OCI-LY1 (cell line): Measurements from ENCODE around the gene KIF20A.

ENCODE experiments used
- H2AFZ ChIP-seq: fragments of 200-600 bp; sonication (generic), shearing (Covaris generic); 2 replicates; pipeline ENCODE4 v1.6.0; 2014; ENCODE audit warnings: antibody characterized with exemption, mild to moderate bottlenecking, low read length
- H3F3A ChIP-seq: fragments of 200-600 bp; sonication (generic), shearing (Covaris generic); 2 replicates; pipeline ENCODE4 v1.6.0; 2014; ENCODE audit warnings: mild to moderate bottlenecking, antibody characterized with exemption, low read length, moderate library complexity; ENCODE audit not compliant: insufficient read depth
- H3K27ac ChIP-seq: fragments of 200-600 bp; sonication (generic); 2 replicates; pipeline ENCODE4 v1.5.1; 2014; ENCODE audit warnings: low read length, mixed run types, mild to moderate bottlenecking, low read depth; ENCODE audit not compliant: poor library complexity, severe bottlenecking
- H3K27me3 ChIP-seq: fragments of 200-600 bp; sonication (generic); 2 replicates; pipeline ENCODE4 v1.6.0; 2014; ENCODE audit warnings: antibody characterized with exemption, mild to moderate bottlenecking, low read length, moderate library complexity; ENCODE audit not compliant: insufficient read depth
- H3K36me3 ChIP-seq: fragments of 200-600 bp; sonication (generic); 2 replicates; pipeline ENCODE4 v1.6.1; 2014; ENCODE audit warnings: mild to moderate bottlenecking, antibody characterized with exemption, low read length, moderate library complexity, mixed read lengths; ENCODE audit not compliant: insufficient read depth
- H3K4me1 ChIP-seq: fragments of 200-600 bp; sonication (generic); 2 replicates; pipeline ENCODE4 v1.5.1; 2014; ENCODE audit warnings: mild to moderate bottlenecking, low read length, moderate library complexity; ENCODE audit not compliant: insufficient read depth, severe bottlenecking
- H3K4me2 ChIP-seq: fragments of 200-600 bp; sonication (generic), shearing (Covaris generic); 2 replicates; pipeline ENCODE4 v1.6.1; 2014; ENCODE audit warnings: low read length
- H3K4me3 ChIP-seq: fragments of 200-600 bp; sonication (generic); 2 replicates; pipeline ENCODE4 v1.5.1; 2014; ENCODE audit warnings: low read length, low read depth, mild to moderate bottlenecking, mixed read lengths; ENCODE audit not compliant: poor library complexity, severe bottlenecking
- H3K79me2 ChIP-seq: fragments of 200-600 bp; shearing (Covaris generic); 2 replicates; pipeline ENCODE4 v1.6.1; 2016; ENCODE audit warnings: mixed run types, low read length, mixed read lengths; ENCODE audit not compliant: insufficient read depth
- H3K9ac ChIP-seq: fragments of 200-600 bp; sonication (generic), shearing (Covaris generic); 2 replicates; pipeline ENCODE4 v1.6.1; 2014; ENCODE audit warnings: mild to moderate bottlenecking, low read length, mixed read lengths
- H3K9me2 ChIP-seq: fragments of 200-600 bp; sonication (generic), shearing (Covaris generic); 2 replicates; pipeline ENCODE4 v1.6.1; 2014; ENCODE audit warnings: low read depth, mild to moderate bottlenecking, low read length, mixed read lengths
- H3K9me3 ChIP-seq: fragments of 200-600 bp; shearing (Covaris generic); 2 replicates; pipeline ENCODE4 v1.6.1; 2014; ENCODE audit warnings: low read length, mixed read lengths
- H4K20me1 ChIP-seq: fragments of 200-600 bp; sonication (generic), shearing (Covaris generic); 2 replicates; pipeline ENCODE4 v1.6.0; 2016; ENCODE audit warnings: mild to moderate bottlenecking, low read length; ENCODE audit not compliant: insufficient read depth
- EZH2 ChIP-seq: fragments of 200-600 bp; sonication (generic), shearing (Covaris generic); IDR thresholded peaks from 2 replicates; pipeline ENCODE4 v1.8.0; 2017; ENCODE audit warnings: borderline replicate concordance, mixed run types, mild to moderate bottlenecking, antibody characterized with exemption, low read length, moderate library complexity, mixed read lengths
- TF ChIP-seq, protein P1 (sequence below): fragments of 200-600 bp; sonication (generic), shearing (Covaris generic); IDR thresholded peaks from 2 replicates; pipeline ENCODE4 v1.5.1; 2017; ENCODE audit warnings: mild to moderate bottlenecking, antibody characterized with exemption, low read length, moderate library complexity, mixed read lengths

The KIF20A gene

DNA sequence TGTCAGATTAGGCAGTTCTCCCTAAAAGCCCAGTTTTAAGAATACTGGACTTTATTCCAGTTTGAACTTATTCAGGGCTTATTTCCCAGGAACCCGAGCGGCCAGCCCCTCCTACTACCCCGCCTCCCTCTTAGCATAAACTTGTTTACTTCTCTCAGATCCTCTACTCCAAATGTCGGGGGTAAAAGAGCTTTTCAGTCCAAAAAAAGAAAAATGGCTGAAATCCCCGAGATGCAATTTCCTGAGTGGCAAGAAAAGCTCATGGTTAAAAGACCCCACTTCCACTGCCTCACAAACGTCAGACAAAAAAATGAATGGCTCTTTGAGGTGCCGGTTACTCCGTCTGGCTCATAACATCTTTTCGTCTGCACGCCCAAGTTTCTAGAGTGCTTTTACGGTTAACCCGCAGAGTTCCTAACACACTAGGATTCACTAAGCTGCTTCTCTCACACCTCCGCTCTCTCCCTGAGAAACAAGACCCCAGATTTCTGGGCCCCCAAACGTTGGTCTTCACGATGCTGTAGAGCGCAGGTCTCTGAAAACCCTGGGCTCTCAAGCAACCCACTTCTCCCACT, 884 bp upstream of the KIF20A start:
- H3K79me2 ChIP-seq, result peaks cover 19% of the 10 kb centered on the region
- no peak for TF ChIP-seq EZH2
- TF ChIP-seq, protein P1, sequence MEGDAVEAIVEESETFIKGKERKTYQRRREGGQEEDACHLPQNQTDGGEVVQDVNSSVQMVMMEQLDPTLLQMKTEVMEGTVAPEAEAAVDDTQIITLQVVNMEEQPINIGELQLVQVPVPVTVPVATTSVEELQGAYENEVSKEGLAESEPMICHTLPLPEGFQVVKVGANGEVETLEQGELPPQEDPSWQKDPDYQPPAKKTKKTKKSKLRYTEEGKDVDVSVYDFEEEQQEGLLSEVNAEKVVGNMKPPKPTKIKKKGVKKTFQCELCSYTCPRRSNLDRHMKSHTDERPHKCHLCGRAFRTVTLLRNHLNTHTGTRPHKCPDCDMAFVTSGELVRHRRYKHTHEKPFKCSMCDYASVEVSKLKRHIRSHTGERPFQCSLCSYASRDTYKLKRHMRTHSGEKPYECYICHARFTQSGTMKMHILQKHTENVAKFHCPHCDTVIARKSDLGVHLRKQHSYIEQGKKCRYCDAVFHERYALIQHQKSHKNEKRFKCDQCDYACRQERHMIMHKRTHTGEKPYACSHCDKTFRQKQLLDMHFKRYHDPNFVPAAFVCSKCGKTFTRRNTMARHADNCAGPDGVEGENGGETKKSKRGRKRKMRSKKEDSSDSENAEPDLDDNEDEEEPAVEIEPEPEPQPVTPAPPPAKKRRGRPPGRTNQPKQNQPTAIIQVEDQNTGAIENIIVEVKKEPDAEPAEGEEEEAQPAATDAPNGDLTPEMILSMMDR, result no peak

DNA sequence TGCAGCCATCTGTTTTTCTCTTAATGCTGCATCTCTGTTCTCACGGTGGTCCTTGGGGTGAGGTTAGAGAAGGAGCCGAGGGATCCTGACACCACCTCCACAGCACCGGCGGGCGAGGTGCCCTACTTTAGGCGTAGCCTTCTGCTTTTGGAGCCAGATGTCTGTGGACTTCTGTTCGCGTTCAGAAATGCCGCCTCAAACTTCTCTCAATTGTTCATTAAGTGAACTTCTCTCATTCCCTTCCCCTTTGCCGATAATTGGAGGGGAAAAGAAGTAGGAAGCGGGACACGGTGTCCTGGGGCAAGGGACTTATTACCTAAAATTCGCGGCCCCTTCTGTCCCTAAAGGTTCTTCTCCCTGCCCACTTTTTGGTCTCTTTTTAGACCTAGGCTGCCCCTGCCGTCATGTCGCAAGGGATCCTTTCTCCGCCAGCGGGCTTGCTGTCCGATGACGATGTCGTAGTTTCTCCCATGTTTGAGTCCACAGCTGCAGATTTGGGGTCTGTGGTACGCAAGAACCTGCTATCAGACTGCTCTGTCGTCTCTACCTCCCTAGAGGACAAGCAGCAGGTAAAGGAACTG, 455 bp downstream of the KIF20A start:
- TF ChIP-seq, protein P1, result no peak
- no peak for TF ChIP-seq EZH2
- H3K36me3 ChIP-seq, result peaks cover 57% of the 10 kb centered on the region
- peak overlapping the region; percentile 73 for H3K27ac ChIP-seq
- H2AFZ ChIP-seq, result 0 out of 2 replicates have a peak overlapping the region, but pooled peaks have one; percentile 7
- H3K4me3 ChIP-seq, result peak overlapping the region; percentile 90
- H3K4me2 ChIP-seq, result peak overlapping the region; percentile 90
- H4K20me1 ChIP-seq, result no peaks in the 10 kb centered on the region
- H3K4me1 ChIP-seq, result peaks cover 21% of the 10 kb centered on the region
- H3K79me2 ChIP-seq, result peaks cover 19% of the 10 kb centered on the region
- no peaks in the 10 kb centered on the region for H3K27me3 ChIP-seq
- H3F3A ChIP-seq, result no peaks in the 10 kb centered on the region
- no peaks in the 10 kb centered on the region for H3K9me2 ChIP-seq
- peak overlapping the region; percentile 90 for H3K9ac ChIP-seq
- H3K9me3 ChIP-seq, result no peaks in the 10 kb centered on the region

More for the DNA sequence above, 884 bp upstream of the KIF20A start:
- H3K27ac ChIP-seq, result peak overlapping the region; percentile 83
- H2AFZ ChIP-seq, result peak overlapping the region; percentile 48; the same call in 1 of the 2 replicates
- peaks cover 21% of the 10 kb centered on the region for H3K4me1 ChIP-seq
- H3K4me3 ChIP-seq, result peak overlapping the region; percentile 90
- peak overlapping the region; percentile 90 for H3K9ac ChIP-seq
- H3K4me2 ChIP-seq, result peak overlapping the region; percentile 90
- no peaks in the 10 kb centered on the region for H3K27me3 ChIP-seq
- H3K9me3 ChIP-seq, result no peaks in the 10 kb centered on the region
- H4K20me1 ChIP-seq, result no peaks in the 10 kb centered on the region
- H3K36me3 ChIP-seq, result peaks cover 55% of the 10 kb centered on the region
- no peaks in the 10 kb centered on the region for H3F3A ChIP-seq
- H3K9me2 ChIP-seq, result no peaks in the 10 kb centered on the region

DNA sequence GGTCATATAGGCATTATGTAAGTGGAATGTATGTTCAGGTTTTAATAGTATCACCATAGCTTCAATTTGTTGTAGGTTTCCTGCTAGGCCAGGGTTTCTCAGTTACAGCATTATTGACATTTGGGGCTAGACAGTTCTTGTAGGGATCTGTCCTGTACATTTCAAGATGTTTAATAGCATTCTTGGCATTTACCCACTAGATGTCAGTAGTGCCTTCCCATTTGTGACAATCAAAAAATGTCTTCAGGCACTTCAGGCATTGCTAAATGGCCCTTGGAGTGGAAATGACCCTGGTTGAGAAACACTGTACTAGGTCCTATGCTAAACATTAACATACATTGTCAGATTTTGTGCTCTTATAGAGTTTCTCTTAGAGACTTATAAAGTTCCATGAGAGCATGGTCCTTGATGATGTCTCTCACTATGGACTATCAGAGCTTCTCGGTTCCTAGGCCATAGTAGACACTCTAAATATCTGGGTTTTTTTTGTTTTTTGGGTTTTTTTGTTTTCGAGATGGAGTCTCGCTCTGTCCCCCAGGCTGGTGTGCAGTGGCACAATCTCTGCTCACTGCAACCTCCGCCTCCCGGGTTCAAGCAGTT, 1.4 kb downstream of the KIF20A start:
- H3K36me3 ChIP-seq, result peaks cover 58% of the 10 kb centered on the region
- no peaks in the 10 kb centered on the region for H3K9me2 ChIP-seq
- H3F3A ChIP-seq, result no peaks in the 10 kb centered on the region
- H3K9ac ChIP-seq, result peak overlapping the region; percentile 90
- H3K9me3 ChIP-seq, result no peaks in the 10 kb centered on the region
- no peaks in the 10 kb centered on the region for H4K20me1 ChIP-seq
- TF ChIP-seq EZH2, result no peak
- TF ChIP-seq, protein P1, result peak; percentile 73
- no peak overlapping the region for H2AFZ ChIP-seq
- peak overlapping the region; percentile 73 for H3K27ac ChIP-seq
- peak overlapping the region; percentile 90 for H3K4me2 ChIP-seq
- no peaks in the 10 kb centered on the region for H3K27me3 ChIP-seq
- H3K79me2 ChIP-seq, result peaks cover 19% of the 10 kb centered on the region
- H3K4me1 ChIP-seq, result peaks cover 21% of the 10 kb centered on the region
- peak overlapping the region; percentile 90 for H3K4me3 ChIP-seq
